ENCODE data around the gene ARPC2. TPM values are rescaled to one million over a fixed set of nuclear protein-coding genes. Genes with fewer than 3 reads are reported as not detected.

ARPC2 gene
- total RNA-seq, 1 donor from 2014 or later = 737 TPM

- ChIA-PET POLR2A (interaction anchor here (0.6 to 8.4 kb wide), 12 partner anchors 10 to 1188 kb away, joined by 3 to 94 read pairs (median 4); partner anchors contain the start of genes AAMP, ARPC2 and PNKD), CTCF (interaction anchor here (0.6 to 3.6 kb wide), 16 partner anchors 11 to 291 kb away, joined by 3 to 29 read pairs (median 4); partner anchors contain the start of genes AAMP, ARPC2, CXCR1 and PNKD)
- Mint-ChIP-seq H3K27ac (peak overlapping the region; percentile 92), H3K27me3 (no peaks in the 10 kb centered on the region), H3K4me3 (peak overlapping the region; percentile 73), H3K9me3 (no peaks in the 10 kb centered on the region), H3K4me1 (peaks cover 64% of the 10 kb centered on the region), H3K36me3 (ENCODE audit: low read depth) (peaks cover 50% of the 10 kb centered on the region)
- DNase-seq = no peak
- no peak for TF ChIP-seq CTCF (IDR thresholded peaks at IDR 0.05)
- intact Hi-C loops (cut with micrococcal nuclease) = loop anchor here (1.0 kb wide), 9 partner anchors 14 to 312 kb away; partner anchors contain the start of genes AAMP, ARPC2, CNOT9 and PNKD
- no peak for ATAC-seq (ENCODE audit: low read depth)
Observed at GRCh38 chr2:218256612-218257350, 39.8 kb downstream of the ARPC2 start.

DNA sequence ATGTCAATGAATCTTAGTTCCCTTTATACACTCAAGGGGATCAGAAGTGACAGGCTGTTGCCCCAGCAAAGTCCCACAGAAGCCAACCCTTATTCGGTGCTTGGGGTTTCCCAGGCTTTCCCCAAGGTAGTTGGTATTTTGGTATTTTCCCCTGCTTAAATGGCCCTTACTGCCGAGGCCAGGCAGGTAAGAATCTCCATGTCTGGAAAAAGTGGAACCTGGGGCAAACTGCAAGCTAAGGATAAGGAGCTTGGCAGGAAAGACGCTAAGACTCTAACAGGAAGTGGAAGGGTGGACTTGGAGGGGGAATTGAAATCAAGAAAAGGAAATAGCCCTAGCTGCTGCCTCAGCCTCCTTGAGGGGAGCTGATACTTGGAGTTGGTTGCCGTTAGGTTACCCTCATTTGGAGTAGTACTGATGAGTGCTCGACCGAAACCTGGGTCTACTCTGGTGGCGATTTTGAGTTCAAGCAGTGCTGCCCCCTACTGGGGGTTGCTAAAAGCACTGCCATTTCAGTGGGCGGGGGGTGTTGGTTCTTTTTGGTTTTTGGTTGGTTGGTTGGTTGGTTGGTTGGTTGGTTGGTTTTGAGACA, 40.5 kb downstream of the ARPC2 start:
- TF ChIP-seq CTCF (IDR thresholded peaks at IDR 0.05) = no peak
- H3K27me3 Mint-ChIP-seq = no peaks in the 10 kb centered on the region
- ChIA-PET POLR2A (interaction anchor here (0.6 to 8.4 kb wide), 12 partner anchors 9 to 1188 kb away, joined by 3 to 94 read pairs (median 4); partner anchors contain the start of genes AAMP, ARPC2 and PNKD), CTCF (interaction anchor here (0.6 to 3.6 kb wide), 16 partner anchors 10 to 290 kb away, joined by 3 to 29 read pairs (median 4); partner anchors contain the start of genes AAMP, ARPC2, CXCR1 and PNKD)
- ATAC-seq (ENCODE audit: low read depth) (peak; percentile 89), DNase-seq (peak; percentile 67)
- no peaks in the 10 kb centered on the region for H3K9me3 Mint-ChIP-seq
- peaks cover 43% of the 10 kb centered on the region for H3K36me3 Mint-ChIP-seq (ENCODE audit: low read depth)
- intact Hi-C loops (cut with micrococcal nuclease) = loop anchor here (1.0 kb wide), 9 partner anchors 13 to 311 kb away; partner anchors contain the start of genes AAMP, ARPC2, CNOT9 and PNKD
- peak overlapping the region; percentile 73 for H3K4me3 Mint-ChIP-seq
- peaks cover 70% of the 10 kb centered on the region for H3K4me1 Mint-ChIP-seq
- peak overlapping the region; percentile 92 for H3K27ac Mint-ChIP-seq

DNA sequence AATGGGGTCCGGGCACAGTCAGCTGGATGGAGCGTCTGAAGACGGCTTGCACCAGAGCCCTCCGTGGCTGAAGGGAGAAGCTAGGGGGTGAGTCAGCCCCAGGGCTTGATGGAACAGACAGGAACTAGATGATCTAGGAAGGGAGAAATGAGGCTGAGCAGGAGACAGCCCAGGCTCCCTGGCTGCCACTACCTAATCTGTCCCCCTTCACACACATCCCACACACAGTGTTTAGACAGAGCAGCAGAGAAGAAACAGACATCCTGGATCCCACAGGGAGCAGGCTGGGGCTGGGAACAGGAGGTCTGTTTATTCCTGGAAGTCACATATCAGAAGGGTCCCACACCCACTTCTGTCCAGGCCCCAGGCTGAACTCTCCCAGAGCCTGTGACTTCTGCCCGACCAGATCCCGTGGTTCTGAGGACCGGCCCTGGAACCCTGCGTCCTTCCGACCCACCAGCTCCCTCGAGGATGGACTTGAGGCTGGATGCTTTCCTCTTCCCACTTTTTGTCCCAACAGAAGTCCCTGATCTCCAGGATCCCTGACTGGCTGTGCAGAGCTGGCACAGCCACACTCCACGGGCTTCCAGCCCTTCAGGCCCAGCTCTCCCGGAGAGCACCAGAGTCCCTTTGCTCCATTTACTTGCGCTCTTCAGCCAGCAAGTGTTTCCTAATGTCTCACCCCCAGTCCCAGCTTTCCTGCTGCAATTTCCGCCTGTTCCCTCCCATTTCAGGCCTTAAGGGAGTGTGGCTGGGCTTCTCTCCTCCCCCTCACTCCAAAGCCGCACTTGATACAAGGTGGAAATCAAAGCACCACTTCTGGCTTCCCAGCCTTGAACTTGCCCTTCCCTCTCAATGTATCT, 42.3 kb downstream of the ARPC2 start:
- Mint-ChIP-seq H3K27me3 (no peaks in the 10 kb centered on the region), H3K9me3 (no peaks in the 10 kb centered on the region), H3K27ac (peak overlapping the region; percentile 92), H3K36me3 (ENCODE audit: low read depth) (peaks cover 34% of the 10 kb centered on the region), H3K4me3 (no peak overlapping the region), H3K4me1 (peaks cover 79% of the 10 kb centered on the region)
- POLR2A ChIA-PET = interaction anchor here (0.6 to 8.4 kb wide), 4 partner anchors 9 to 41 kb away, joined by 3 to 94 read pairs (median 10); partner anchors contain the start of genes AAMP, ARPC2 and PNKD
- DNase-seq = no peak
- ATAC-seq (ENCODE audit: low read depth) = no peak
- CTCF ChIA-PET = interaction anchor here (1.4 to 3.6 kb wide), 2 partner anchors 12 to 41 kb away, joined by 4 to 29 read pairs; partner anchors contain the start of genes AAMP and PNKD
- TF ChIP-seq CTCF (IDR thresholded peaks at IDR 0.05) = no peak
- intact Hi-C loops (cut with micrococcal nuclease) = no loop called here

GRCh38 chr2:218260166-218260565, 43.2 kb downstream of the ARPC2 start:
- H3K27ac Mint-ChIP-seq = peak overlapping the region; percentile 79
- no peak for TF ChIP-seq CTCF (IDR thresholded peaks at IDR 0.05)
- ATAC-seq (ENCODE audit: low read depth) (no peak), DNase-seq (no peak)
- H3K36me3 Mint-ChIP-seq (ENCODE audit: low read depth) = peaks cover 34% of the 10 kb centered on the region
- H3K4me1 Mint-ChIP-seq = peaks cover 73% of the 10 kb centered on the region
- H3K9me3 Mint-ChIP-seq = no peaks in the 10 kb centered on the region
- ChIA-PET POLR2A (interaction anchor here (0.6 to 8.4 kb wide), 3 partner anchors 10 to 42 kb away, joined by 4 to 94 read pairs (median 14); partner anchors contain the start of genes AAMP, ARPC2 and PNKD), CTCF (interaction anchor here (3.6 kb wide), 1 partner anchor 11 kb away, joined by 29 read pairs; the partner anchor contains the start of genes AAMP and PNKD)
- H3K27me3 Mint-ChIP-seq = no peaks in the 10 kb centered on the region
- no peak overlapping the region for H3K4me3 Mint-ChIP-seq
- intact Hi-C loops (cut with micrococcal nuclease) = no loop called here
